CD14-positive monocyte (primary cell): ENCODE measurements around the gene CRTC3. TPM values are rescaled to one million over a fixed set of nuclear protein-coding genes. Genes with fewer than 3 reads are reported as not detected.
"Not testable (repeated sequence)": the region's sequence is repeated elsewhere in the genome, so short reads cannot be mapped to it uniquely, and the experiment has no call there.

Experiments used
- DNase-seq, 3 donors: peaks; one replicate each; pipeline ENCODE4 v3.0.0-alpha.2; 2011 to 2022
- H2AFZ ChIP-seq: 2 replicates; pipeline ENCODE4 v1.6.0; 2012; ENCODE audit warnings: mild to moderate bottlenecking, low read depth, low read length, inconsistent platforms; ENCODE audit not compliant: insufficient read depth, poor library complexity, severe bottlenecking
- H3K27ac ChIP-seq, 2 donors: 1 replicate in 1 of 2; 2 replicates in 1 of 2; pipeline ENCODE4 v1.5.1; 2012 to 2013; ENCODE audit warnings: low read length in 2 of 2, control low read depth in 1 of 2, inconsistent platforms in 1 of 2, low read depth in 1 of 2, mild to moderate bottlenecking in 1 of 2
- H3K27me3 ChIP-seq, 2 donors: one replicate each; pipeline versions ENCODE4 v1.6.0 to v1.6.1; 2011 to 2013; ENCODE audit warnings: low read length in 2 of 2; ENCODE audit not compliant: control insufficient read depth in 2 of 2, insufficient read depth in 2 of 2
- H3K36me3 ChIP-seq, 2 donors: replicated peaks in 1 of 2; 1 replicate in 1 of 2; 2 replicates in 1 of 2; pipeline versions ENCODE4 v1.5.1 to v1.6.1; 2012 to 2013; ENCODE audit warnings: low read length in 2 of 2, control low read depth in 1 of 2, inconsistent platforms in 1 of 2, mild to moderate bottlenecking in 1 of 2; ENCODE audit not compliant: insufficient read depth in 2 of 2, control insufficient read depth in 1 of 2
- H3K4me1 ChIP-seq, 2 donors: 1 replicate in 1 of 2; 2 replicates in 1 of 2; pipeline versions ENCODE4 v1.5.1 to v1.6.1; 2012 to 2013; ENCODE audit warnings: low read length in 2 of 2, control low read depth in 1 of 2, inconsistent platforms in 1 of 2, mild to moderate bottlenecking in 1 of 2, moderate library complexity in 1 of 2; ENCODE audit not compliant: insufficient read depth in 2 of 2, control insufficient read depth in 1 of 2
- H3K4me2 ChIP-seq: replicated peaks from 2 replicates; pipeline ENCODE3; 2012; ENCODE audit warnings: low read length, moderate library complexity, mild to moderate bottlenecking; ENCODE audit not compliant: poor library complexity, severe bottlenecking; ENCODE audit errors: extremely low read depth
- H3K4me3 ChIP-seq, 3 experiments: fragments of 200-600 bp in 1 of 3; sonication (generic) in 1 of 3; replicated peaks in 1 of 3; 1 replicate in 2 of 3; 2 replicates in 1 of 3; pipeline ENCODE4 v1.5.1; 2011 to 2013; ENCODE audit warnings: low read length in 3 of 3, mild to moderate bottlenecking in 3 of 3, control low read depth in 2 of 3, low read depth in 2 of 3, inconsistent platforms in 1 of 3, moderate library complexity in 1 of 3
- H3K79me2 ChIP-seq: 2 replicates; pipeline ENCODE4 v1.6.0; 2012; ENCODE audit warnings: mild to moderate bottlenecking, control low read depth, inconsistent platforms, low read length, moderate library complexity; ENCODE audit not compliant: insufficient read depth
- H3K9ac ChIP-seq: 2 replicates; pipeline ENCODE4 v1.6.0; 2017; ENCODE audit warnings: low read length, mild to moderate bottlenecking; ENCODE audit not compliant: insufficient read depth, poor library complexity, severe bottlenecking
- H3K9me3 ChIP-seq, 2 donors: replicated peaks in 1 of 2; 1 replicate in 1 of 2; 2 replicates in 1 of 2; pipeline versions ENCODE4 v1.5.1 to v1.6.1; 2012 to 2013; ENCODE audit warnings: low read length in 2 of 2, control low read depth in 1 of 2; ENCODE audit not compliant: control insufficient read depth in 1 of 2, insufficient read depth in 1 of 2
- H4K20me1 ChIP-seq: 2 replicates; pipeline ENCODE4 v1.6.0; 2012; ENCODE audit warnings: mild to moderate bottlenecking, low read length, control low read depth, moderate library complexity; ENCODE audit not compliant: insufficient read depth
- H3K27ac Mint-ChIP-seq, 7 donors: one replicate each; pipeline ENCODE4 v1.8.0; 2020; ENCODE audit warnings: mild to moderate bottlenecking in 7 of 7, mixed read lengths in 7 of 7, moderate library complexity in 6 of 7, inconsistent platforms in 2 of 7
- H3K27me3 Mint-ChIP-seq, 3 donors: one replicate each; pipeline ENCODE4 v1.8.0; 2021 to 2022; ENCODE audit warnings: low read depth in 3 of 3, mild to moderate bottlenecking in 3 of 3, mixed read lengths in 3 of 3, moderate library complexity in 3 of 3, inconsistent platforms in 1 of 3
- H3K36me3 Mint-ChIP-seq, 2 donors: one replicate each; pipeline ENCODE4 v1.8.0; 2020; ENCODE audit warnings: mixed read lengths in 2 of 2, inconsistent platforms in 1 of 2, mild to moderate bottlenecking in 1 of 2
- H3K4me1 Mint-ChIP-seq: one replicate; pipeline ENCODE4 v1.8.0; 2020; ENCODE audit warnings: mild to moderate bottlenecking, mixed read lengths
- H3K4me3 Mint-ChIP-seq, 2 donors: one replicate each; pipeline ENCODE4 v1.8.0; 2020; ENCODE audit warnings: mild to moderate bottlenecking in 2 of 2, mixed read lengths in 2 of 2, moderate library complexity in 1 of 2
- H3K9me3 Mint-ChIP-seq, 7 donors: one replicate each; pipeline ENCODE4 v1.8.0; 2020 to 2022; ENCODE audit warnings: mixed read lengths in 7 of 7, mild to moderate bottlenecking in 6 of 7, moderate library complexity in 6 of 7, inconsistent platforms in 2 of 7
- WGBS: methylation state at CpG from one replicate; pipeline ENCODE4 v1.1.5; 2013; ENCODE audit warnings: missing lambda C conversion rate; ENCODE audit not compliant: insufficient coverage; 5-methylcytosine and 5-hydroxymethylcytosine counted together
- intact Hi-C, 2 donors: fragments of 100-400 bp; cut with micrococcal nuclease; formaldehyde crosslinking; loops; one replicate each; pipeline versions ENCODE4 v1.15.0 to v1.15.1; 2023
- polyA plus RNA-seq, 3 donors: library from polyadenylated mRNA; depleted of rRNA in 1 of 3; unstranded in 2 of 3; stranded (reverse) in 1 of 3; fragments of 300-500 nt in 2 of 3; fragments of >200 nt in 1 of 3; fragmentation: Illumina TruSeq in 2 of 3; gene quantifications; 1 replicate in 2 of 3; 2 replicates in 1 of 3; pipeline ENCODE4 v1.2.3, GENCODE V29; 2012 to 2021
- TF ChIP-seq, protein P1 (sequence below): fragments of 200-600 bp; IDR thresholded peaks from one replicate; pipeline ENCODE4 v1.8.0; 2022; ENCODE audit warnings: antibody characterized with exemption, mild to moderate bottlenecking

The CRTC3 gene
- polyA plus RNA-seq, 3 donors, result 6.0 to 25.4 (median 12.2) TPM

DNA sequence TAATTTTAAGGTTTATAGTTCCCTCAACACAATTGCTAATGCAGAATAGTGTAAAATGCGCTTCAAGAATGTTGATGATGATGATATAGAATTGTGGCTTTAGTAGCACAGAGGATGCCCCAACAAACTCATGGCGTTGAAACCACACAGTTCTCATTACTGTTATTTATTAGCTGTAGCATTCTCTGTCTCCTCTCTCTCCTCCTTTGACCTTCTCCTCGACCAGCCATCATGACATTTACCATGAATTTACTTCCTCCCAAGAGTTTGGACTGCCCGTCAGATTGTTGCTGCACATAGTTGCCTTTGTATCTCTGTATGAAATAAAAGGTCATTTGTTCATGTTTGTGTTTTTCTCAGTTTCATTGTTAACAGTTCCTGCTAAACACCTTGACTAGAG, 27.8 kb upstream of the CRTC3 start:
- Mint-ChIP-seq H3K4me1 (no peaks in the 10 kb centered on the region), H3K9me3 (no peaks in the 10 kb centered on the region), H3K4me3 (no peak overlapping the region), H3K27me3 (no peaks in the 10 kb centered on the region), H3K27ac (peak overlapping the region in 1 of 7 donors; percentile 4), H3K36me3 (peaks cover 57 to 69% of the 10 kb centered on the region in 2 donors)
- no peak for DNase-seq
- Histone ChIP-seq H3K9ac (no peak overlapping the region), H3K36me3 (peaks cover 53 to 69% of the 10 kb centered on the region in 2 donors), H3K27me3 (no peaks in the 10 kb centered on the region), H3K27ac (no peak overlapping the region), H3K9me3 (no peaks in the 10 kb centered on the region), H3K79me2 (no peaks in the 10 kb centered on the region), H3K4me1 (peaks cover 1 to 3% of the 10 kb centered on the region in 2 donors), H3K4me3 (no peak overlapping the region), H3K4me2 (no peak overlapping the region), H2AFZ (no peak overlapping the region), H4K20me1 (peaks cover 51% of the 10 kb centered on the region)
- TF ChIP-seq, protein P1, sequence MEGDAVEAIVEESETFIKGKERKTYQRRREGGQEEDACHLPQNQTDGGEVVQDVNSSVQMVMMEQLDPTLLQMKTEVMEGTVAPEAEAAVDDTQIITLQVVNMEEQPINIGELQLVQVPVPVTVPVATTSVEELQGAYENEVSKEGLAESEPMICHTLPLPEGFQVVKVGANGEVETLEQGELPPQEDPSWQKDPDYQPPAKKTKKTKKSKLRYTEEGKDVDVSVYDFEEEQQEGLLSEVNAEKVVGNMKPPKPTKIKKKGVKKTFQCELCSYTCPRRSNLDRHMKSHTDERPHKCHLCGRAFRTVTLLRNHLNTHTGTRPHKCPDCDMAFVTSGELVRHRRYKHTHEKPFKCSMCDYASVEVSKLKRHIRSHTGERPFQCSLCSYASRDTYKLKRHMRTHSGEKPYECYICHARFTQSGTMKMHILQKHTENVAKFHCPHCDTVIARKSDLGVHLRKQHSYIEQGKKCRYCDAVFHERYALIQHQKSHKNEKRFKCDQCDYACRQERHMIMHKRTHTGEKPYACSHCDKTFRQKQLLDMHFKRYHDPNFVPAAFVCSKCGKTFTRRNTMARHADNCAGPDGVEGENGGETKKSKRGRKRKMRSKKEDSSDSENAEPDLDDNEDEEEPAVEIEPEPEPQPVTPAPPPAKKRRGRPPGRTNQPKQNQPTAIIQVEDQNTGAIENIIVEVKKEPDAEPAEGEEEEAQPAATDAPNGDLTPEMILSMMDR, result no peak
- intact Hi-C loops, result no loop called here
- WGBS, result no CpG with 5 or more reads among the region's 4 CpGs

DNA sequence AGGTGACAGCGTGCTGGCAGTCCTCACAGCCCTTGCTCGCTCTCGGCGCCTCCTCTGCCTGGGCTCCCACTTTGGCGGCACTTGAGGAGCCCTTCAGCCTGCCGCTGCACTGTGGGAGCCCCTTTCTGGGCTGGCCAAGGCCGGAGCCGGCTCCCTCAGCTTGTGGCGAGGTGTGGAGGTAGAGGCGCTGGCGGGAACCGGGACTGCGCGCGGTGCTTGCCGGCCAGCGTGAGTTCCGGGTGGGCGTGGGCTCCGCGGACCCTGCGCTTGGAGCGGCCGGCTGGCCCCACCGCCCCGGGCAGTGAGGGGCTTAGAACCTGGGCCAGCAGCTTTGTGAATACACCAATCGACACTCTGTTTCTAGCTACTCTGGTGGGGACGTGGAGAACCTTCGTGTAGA, 18.9 kb upstream of the CRTC3 start:
- peaks cover 11 to 14% of the 10 kb centered on the region in 2 donors for H3K4me1 ChIP-seq
- H3K36me3 Mint-ChIP-seq, result peaks cover 8 to 23% of the 10 kb centered on the region in 2 donors
- H3K27me3 Mint-ChIP-seq, H3K27ac ChIP-seq, DNase-seq, H3K4me3 Mint-ChIP-seq, H3K27ac Mint-ChIP-seq, H3K79me2 ChIP-seq, intact Hi-C loops, H3K4me2 ChIP-seq, H3K36me3 ChIP-seq, H3K9me3 Mint-ChIP-seq, H3K9ac ChIP-seq, H2AFZ ChIP-seq, H3K27me3 ChIP-seq, H3K9me3 ChIP-seq, H4K20me1 ChIP-seq, H3K4me3 ChIP-seq: not testable (repeated sequence)
- peaks cover 14% of the 10 kb centered on the region for H3K4me1 Mint-ChIP-seq
- 96% methylated on average over 18 of the region's 29 CpGs for WGBS

DNA sequence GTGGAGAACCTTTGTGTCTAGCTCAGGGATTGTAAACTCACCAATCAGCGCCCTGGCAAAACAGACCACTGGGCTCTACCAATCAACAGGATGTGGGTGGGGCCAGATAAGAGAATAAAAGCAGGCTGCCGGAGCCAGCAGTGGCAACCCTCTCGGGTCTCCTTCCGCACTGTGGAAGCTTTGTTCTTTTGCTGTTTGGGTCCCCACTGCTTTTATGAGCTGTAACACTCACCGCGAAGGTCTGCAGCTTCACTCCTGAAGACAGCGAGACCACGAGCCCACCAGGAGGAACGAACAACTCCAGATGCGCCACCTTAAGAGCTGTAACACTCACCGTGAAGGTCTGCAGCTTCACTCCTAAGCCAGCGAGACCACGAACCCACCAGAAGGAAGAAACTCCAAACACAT, 18.5 kb upstream of the CRTC3 start:
- H3K27me3 Mint-ChIP-seq, H3K27ac ChIP-seq, H3K27me3 ChIP-seq, H3K9me3 ChIP-seq, DNase-seq, H2AFZ ChIP-seq, H4K20me1 ChIP-seq, H3K9ac ChIP-seq, intact Hi-C loops, H3K4me3 ChIP-seq, H3K4me2 ChIP-seq, H3K9me3 Mint-ChIP-seq, H3K36me3 ChIP-seq, H3K27ac Mint-ChIP-seq, H3K79me2 ChIP-seq: not testable (repeated sequence)
- H3K4me1 ChIP-seq, result peaks cover 15 to 19% of the 10 kb centered on the region in 2 donors
- 94% methylated on average over 3 of the region's 13 CpGs for WGBS
- peak overlapping the region in 1 of 2 donors; percentile 33 for H3K4me3 Mint-ChIP-seq
- peaks cover 19% of the 10 kb centered on the region for H3K4me1 Mint-ChIP-seq
- H3K36me3 Mint-ChIP-seq, result peaks cover 8 to 23% of the 10 kb centered on the region in 2 donors
